ENCODE data around the gene AFF3. TPM values are rescaled to one million over a fixed set of nuclear protein-coding genes. Genes with fewer than 3 reads are reported as not detected.

AFF3 gene
- total RNA-seq, 1 experiment from 2014 or later: 0.05 TPM

GRCh38 chr2:100010606-100011005 is 131.8 kb downstream of the AFF3 start:
- Mint-ChIP-seq H3K4me1 (ENCODE audit: low read depth, unreplicated experiment) (no peaks in the 10 kb centered on the region), H3K27ac (ENCODE audit: unreplicated experiment) (no peak overlapping the region), H3K9me3 (ENCODE audit: unreplicated experiment) (no peaks in the 10 kb centered on the region), H3K4me3 (ENCODE audit: unreplicated experiment) (no peak overlapping the region), H3K27me3 (ENCODE audit: insufficient read depth, unreplicated experiment) (peaks cover 6% of the 10 kb centered on the region), H3K36me3 (ENCODE audit: insufficient read depth, unreplicated experiment) (no peaks in the 10 kb centered on the region)
- TF ChIP-seq, protein P1, sequence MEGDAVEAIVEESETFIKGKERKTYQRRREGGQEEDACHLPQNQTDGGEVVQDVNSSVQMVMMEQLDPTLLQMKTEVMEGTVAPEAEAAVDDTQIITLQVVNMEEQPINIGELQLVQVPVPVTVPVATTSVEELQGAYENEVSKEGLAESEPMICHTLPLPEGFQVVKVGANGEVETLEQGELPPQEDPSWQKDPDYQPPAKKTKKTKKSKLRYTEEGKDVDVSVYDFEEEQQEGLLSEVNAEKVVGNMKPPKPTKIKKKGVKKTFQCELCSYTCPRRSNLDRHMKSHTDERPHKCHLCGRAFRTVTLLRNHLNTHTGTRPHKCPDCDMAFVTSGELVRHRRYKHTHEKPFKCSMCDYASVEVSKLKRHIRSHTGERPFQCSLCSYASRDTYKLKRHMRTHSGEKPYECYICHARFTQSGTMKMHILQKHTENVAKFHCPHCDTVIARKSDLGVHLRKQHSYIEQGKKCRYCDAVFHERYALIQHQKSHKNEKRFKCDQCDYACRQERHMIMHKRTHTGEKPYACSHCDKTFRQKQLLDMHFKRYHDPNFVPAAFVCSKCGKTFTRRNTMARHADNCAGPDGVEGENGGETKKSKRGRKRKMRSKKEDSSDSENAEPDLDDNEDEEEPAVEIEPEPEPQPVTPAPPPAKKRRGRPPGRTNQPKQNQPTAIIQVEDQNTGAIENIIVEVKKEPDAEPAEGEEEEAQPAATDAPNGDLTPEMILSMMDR (IDR thresholded peaks at IDR 0.05; ENCODE audit: insufficient read depth in 1 of 2, low read depth in 1 of 2, low read length in 1 of 2, severe bottlenecking in 1 of 2, unreplicated experiment in 1 of 2): no peak
- CTCF ChIA-PET: no interaction called here
- BruUV-seq (replicated peaks): no TSS peak
- intact Hi-C loops (cut with micrococcal nuclease; ENCODE audit: unreplicated experiment): no loop called here
- Histone ChIP-seq H3K27me3 (replicated peaks; ENCODE audit: control insufficient read depth, insufficient read depth, low read length) (no peaks in the 10 kb centered on the region), H3K4me1 (no peaks in the 10 kb centered on the region), H3K4me3 (ENCODE audit: low read depth, low read length) (no peak overlapping the region), H3K9me3 (no peaks in the 10 kb centered on the region), H3K36me3 (ENCODE audit: control insufficient read depth, insufficient read depth, low read length) (no peaks in the 10 kb centered on the region)
- POLR2A ChIA-PET: no interaction called here
- DNase-seq: no peak

DNA sequence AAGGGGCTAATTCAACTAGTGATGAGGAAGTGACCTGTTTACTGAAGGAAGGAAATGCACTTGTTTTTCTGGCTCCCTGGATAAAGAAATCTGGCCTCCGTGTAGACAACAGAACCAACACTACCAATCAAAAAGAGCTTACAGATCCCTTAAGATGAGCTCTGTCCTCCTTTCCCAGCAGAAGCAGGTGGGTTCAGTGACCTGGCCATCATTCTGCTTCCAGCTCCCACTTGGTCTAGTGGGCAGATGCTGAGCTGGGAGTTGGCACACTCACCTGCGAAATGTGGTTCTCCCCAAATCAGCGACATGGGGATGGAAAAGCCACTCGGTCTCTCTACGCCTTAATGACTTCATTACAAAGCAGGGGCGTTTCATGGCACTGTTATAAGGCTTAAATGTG is 132.6 kb downstream of the AFF3 start:
- no TSS peak for BruUV-seq (replicated peaks)
- Histone ChIP-seq H3K4me3 (ENCODE audit: low read depth, low read length) (no peak overlapping the region), H3K36me3 (ENCODE audit: control insufficient read depth, insufficient read depth, low read length) (no peaks in the 10 kb centered on the region), H3K4me1 (no peaks in the 10 kb centered on the region), H3K27me3 (replicated peaks; ENCODE audit: control insufficient read depth, insufficient read depth, low read length) (no peaks in the 10 kb centered on the region), H3K9me3 (no peaks in the 10 kb centered on the region)
- Mint-ChIP-seq H3K27ac (ENCODE audit: unreplicated experiment) (no peak overlapping the region), H3K36me3 (ENCODE audit: insufficient read depth, unreplicated experiment) (no peaks in the 10 kb centered on the region), H3K9me3 (ENCODE audit: unreplicated experiment) (no peaks in the 10 kb centered on the region), H3K4me3 (ENCODE audit: unreplicated experiment) (no peak overlapping the region), H3K27me3 (ENCODE audit: insufficient read depth, unreplicated experiment) (peaks cover 9% of the 10 kb centered on the region), H3K4me1 (ENCODE audit: low read depth, unreplicated experiment) (no peaks in the 10 kb centered on the region)
- DNase-seq: no peak
- ChIA-PET CTCF (no interaction called here), POLR2A (no interaction called here)
- TF ChIP-seq, protein P1 (IDR thresholded peaks at IDR 0.05; ENCODE audit: insufficient read depth in 1 of 2, low read depth in 1 of 2, low read length in 1 of 2, severe bottlenecking in 1 of 2, unreplicated experiment in 1 of 2): no peak
- intact Hi-C loops (cut with micrococcal nuclease; ENCODE audit: unreplicated experiment): no loop called here

- ChIA-PET POLR2A (no interaction called here), CTCF (no interaction called here)
- Mint-ChIP-seq H3K27ac (ENCODE audit: unreplicated experiment) (no peak overlapping the region), H3K4me3 (ENCODE audit: unreplicated experiment) (no peak overlapping the region), H3K4me1 (ENCODE audit: low read depth, unreplicated experiment) (no peaks in the 10 kb centered on the region), H3K9me3 (ENCODE audit: unreplicated experiment) (no peaks in the 10 kb centered on the region), H3K36me3 (ENCODE audit: insufficient read depth, unreplicated experiment) (no peaks in the 10 kb centered on the region), H3K27me3 (ENCODE audit: insufficient read depth, unreplicated experiment) (peaks cover 12% of the 10 kb centered on the region)
- intact Hi-C loops (cut with micrococcal nuclease; ENCODE audit: unreplicated experiment): no loop called here
- Histone ChIP-seq H3K36me3 (ENCODE audit: control insufficient read depth, insufficient read depth, low read length) (no peaks in the 10 kb centered on the region), H3K4me1 (no peaks in the 10 kb centered on the region), H3K4me3 (ENCODE audit: low read depth, low read length) (no peak overlapping the region), H3K9me3 (no peaks in the 10 kb centered on the region), H3K27me3 (replicated peaks; ENCODE audit: control insufficient read depth, insufficient read depth, low read length) (no peaks in the 10 kb centered on the region)
- no peak for DNase-seq
- TF ChIP-seq, protein P1 (IDR thresholded peaks at IDR 0.05; ENCODE audit: insufficient read depth in 1 of 2, low read depth in 1 of 2, low read length in 1 of 2, severe bottlenecking in 1 of 2, unreplicated experiment in 1 of 2): no peak
- no TSS peak for BruUV-seq (replicated peaks)
These were observed 133.4 kb downstream of the AFF3 start for GRCh38 chr2:100008956-100009355.
